Smooth muscle cell of the brain vasculature (primary cell): ENCODE data around the gene CCDC201.
"Not testable (repeated sequence)": the region's sequence is repeated elsewhere in the genome, so short reads cannot be mapped to it uniquely, and the experiment has no call there.

Source experiments
- DNase-seq: peaks from one replicate; pipeline ENCODE4 v3.0.0-alpha.2; 2012; ENCODE audit warnings: low read depth, low spot score

Gene CCDC201

GRCh38 chr7:45817913-45818312 lies 55.0 kb downstream of the CCDC201 start:
- DNase-seq = not testable (repeated sequence)

DNA sequence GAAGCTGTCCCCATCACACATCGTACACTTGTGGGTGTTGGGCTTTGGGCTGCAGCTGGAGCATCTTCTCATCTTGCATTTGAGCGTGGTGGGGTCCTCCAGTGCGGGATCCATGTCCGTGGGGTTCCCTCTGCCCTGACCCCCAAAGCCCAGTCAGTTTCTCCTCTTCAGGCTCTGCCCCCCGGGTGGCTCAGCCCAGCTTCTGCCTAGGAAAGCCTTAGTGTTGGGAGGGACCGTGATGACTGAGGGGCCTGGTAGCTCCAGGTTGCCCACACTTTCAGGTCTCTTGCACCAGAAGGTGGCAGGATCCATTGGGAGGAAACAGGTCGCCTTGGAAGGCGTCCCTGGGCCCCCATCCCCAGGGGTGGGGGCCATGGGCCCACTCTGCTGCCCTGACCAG lies 55.9 kb downstream of the CCDC201 start:
- not testable (repeated sequence) for DNase-seq

DNA sequence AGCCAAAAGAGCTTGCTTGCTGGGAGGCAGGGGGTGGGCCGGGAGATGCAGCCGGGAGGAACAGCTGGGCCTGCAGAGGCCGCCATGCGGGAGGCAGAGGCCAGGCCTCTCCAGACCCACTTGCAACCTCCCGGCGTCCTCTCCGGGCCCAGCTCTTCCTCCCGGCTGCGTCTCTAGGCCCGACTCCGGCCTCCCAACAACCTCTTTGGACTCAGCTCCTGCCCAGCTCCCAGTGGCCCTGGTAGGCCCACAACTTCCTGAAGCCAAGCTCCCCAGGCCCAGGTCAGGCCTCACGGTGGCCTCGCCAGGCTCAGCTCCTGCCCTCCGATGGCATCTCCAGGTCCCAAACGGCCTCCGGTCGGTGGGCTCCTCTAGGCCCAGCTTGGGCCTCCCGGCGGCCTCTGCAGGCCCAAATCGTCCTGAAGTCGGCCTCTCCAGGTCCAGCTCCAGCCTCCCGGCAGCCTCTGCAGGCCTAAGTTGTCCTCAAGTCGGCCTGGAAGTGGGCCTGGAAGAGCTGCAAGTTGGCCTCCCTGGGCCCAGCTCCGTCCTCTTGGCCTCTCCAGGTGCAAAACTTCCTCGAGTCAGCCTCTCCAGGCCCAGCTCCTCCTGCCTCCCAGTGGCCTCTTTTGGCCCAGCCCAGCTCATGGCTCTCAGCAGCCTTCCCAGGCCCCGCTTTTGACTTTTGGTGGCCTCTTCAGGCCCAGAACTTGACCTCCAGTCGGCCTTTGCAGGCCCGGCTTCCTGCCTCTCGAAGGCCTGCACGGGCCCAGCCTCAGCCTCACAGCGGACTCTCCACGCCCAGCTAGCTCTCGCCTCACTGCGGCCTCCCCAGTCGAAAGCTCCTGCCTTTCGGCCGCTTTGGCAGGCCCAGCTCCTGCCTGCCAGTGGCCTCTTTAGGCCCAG lies 58.4 kb downstream of the CCDC201 start:
- DNase-seq = not testable (repeated sequence)

DNA sequence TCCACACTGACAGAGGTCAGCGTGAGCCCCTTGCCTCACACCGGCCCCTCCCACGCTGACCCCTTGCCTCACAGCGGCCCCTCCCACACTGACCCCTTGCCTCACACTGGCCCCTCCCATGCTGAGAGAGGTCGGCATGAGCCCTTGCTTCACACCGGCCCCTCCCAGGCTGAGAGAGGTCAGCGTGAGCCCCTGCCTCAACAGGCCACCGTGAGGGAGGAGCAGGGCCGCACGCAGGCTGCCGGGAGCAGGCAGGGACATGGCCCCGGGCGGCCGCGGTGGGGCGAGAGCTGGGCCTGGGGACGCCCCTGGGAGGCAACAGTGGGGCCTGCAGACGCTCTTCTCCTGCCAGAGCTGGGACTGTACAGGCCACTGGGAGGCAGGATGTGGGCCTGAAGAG lies 59.1 kb downstream of the CCDC201 start:
- DNase-seq = not testable (repeated sequence)

DNA sequence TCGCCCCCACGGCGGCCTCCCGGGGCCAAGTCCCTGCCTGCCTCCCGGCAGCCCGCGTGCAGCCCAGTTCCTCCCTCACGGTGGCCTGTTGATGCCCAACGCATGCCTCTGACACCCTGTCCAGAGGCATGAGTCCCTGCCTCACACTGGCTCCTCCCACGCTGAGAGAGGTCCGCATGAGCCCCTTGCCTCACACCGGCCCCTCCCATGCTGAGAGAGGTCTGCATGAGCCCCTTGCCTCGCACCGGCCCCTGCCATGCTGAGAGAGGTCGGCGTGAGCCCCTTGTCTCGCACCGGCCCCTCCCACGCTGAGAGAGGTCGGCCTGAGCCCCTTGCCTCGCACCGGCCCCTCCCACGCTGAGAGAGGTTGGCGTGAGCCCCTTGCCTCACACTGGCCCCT lies 59.9 kb downstream of the CCDC201 start:
- DNase-seq = no peak

GRCh38 chr7:45811652-45812234 lies 61.1 kb downstream of the CCDC201 start:
- DNase-seq = not testable (repeated sequence)

- not testable (repeated sequence) for DNase-seq
Measured at GRCh38 chr7:45810451-45811005, 62.4 kb downstream of the CCDC201 start.
